ENCODE data around the gene STH.

STH gene

GRCh38 chr17:46047856-46048255 is 48.8 kb downstream of the STH start:
- Histone ChIP-seq H2AFZ (ENCODE audit: low read depth, low read length) (no peak overlapping the region), H3K36me3 (ENCODE audit: control insufficient read depth in 1 of 2, insufficient read depth in 2 of 2, low read depth in 1 of 2, low read length in 2 of 2) (peaks cover 28 to 76% of the 10 kb centered on the region in 2 experiments)

More at GRCh38 chr17:46047856-46048255, 48.8 kb downstream of the STH start:
- Histone ChIP-seq H2BK120ac (ENCODE audit: low read depth, low read length) (no peak overlapping the region), H3K4me2 (ENCODE audit: low read length, poor library complexity, severe bottlenecking) (no peak overlapping the region), H4K91ac (ENCODE audit: low read length) (no peak overlapping the region), H2BK12ac (ENCODE audit: low read length in 2 of 2) (no peak overlapping the region), H3K27ac (ENCODE audit: low read length, poor library complexity, severe bottlenecking) (no peak overlapping the region), H3K4me1 (ENCODE audit: control insufficient read depth, insufficient read depth, low read depth, low read length) (no peaks in the 10 kb centered on the region), H2BK15ac (ENCODE audit: low read depth, poor library complexity, severe bottlenecking) (no peak overlapping the region), H2BK5ac (ENCODE audit: low read depth, low read length, poor library complexity, severe bottlenecking) (no peak overlapping the region), H3K79me1 (replicated peaks; ENCODE audit: low read length, poor library complexity, severe bottlenecking) (peaks cover 23% of the 10 kb centered on the region), H3K4me3 (ENCODE audit: insufficient read depth in 1 of 2, low read depth in 1 of 2, low read length in 2 of 2) (no peak overlapping the region), H3K14ac (ENCODE audit: low read length in 2 of 2) (no peak overlapping the region), H3K9me3 (ENCODE audit: control insufficient read depth, low read length) (no peaks in the 10 kb centered on the region), H2AK5ac (ENCODE audit: low read length, severe bottlenecking) (no peak overlapping the region), H4K8ac (ENCODE audit: low read length) (no peak overlapping the region), H3K4ac (ENCODE audit: low read depth in 1 of 2, low read length in 2 of 2) (no peak overlapping the region), H3K9ac (ENCODE audit: low read length) (no peak overlapping the region), H3K27me3 (ENCODE audit: control insufficient read depth in 1 of 2, insufficient read depth in 1 of 2, low read length in 2 of 2) (no peaks in the 10 kb centered on the region), H3K23ac (ENCODE audit: low read length in 2 of 2) (no peak overlapping the region), H3K18ac (ENCODE audit: low read depth in 1 of 2, low read length in 2 of 2) (no peak overlapping the region)
- WGBS = 96% methylated on average over 8 of the region's 8 CpGs
- no peak for DNase-seq
